Epithelial cell of esophagus (primary cell): ENCODE data around the gene TEX2.

Experiments
- DNase-seq: peaks from one replicate; pipeline ENCODE4 v3.0.0; 2010; ENCODE audit warnings: low read depth
- H3K4me3 ChIP-seq: 2 replicates; pipeline ENCODE4 v1.5.1; 2011; ENCODE audit warnings: mild to moderate bottlenecking, low read length, control low read depth
- TF ChIP-seq, protein P1 (sequence below): IDR thresholded peaks from 2 replicates; pipeline ENCODE4 v1.5.1; 2011; ENCODE audit warnings: low read depth, mild to moderate bottlenecking, low read length, control low read depth, inconsistent platforms; ENCODE audit not compliant: insufficient read depth; ENCODE audit errors: missing control alignments

The TEX2 gene

DNA sequence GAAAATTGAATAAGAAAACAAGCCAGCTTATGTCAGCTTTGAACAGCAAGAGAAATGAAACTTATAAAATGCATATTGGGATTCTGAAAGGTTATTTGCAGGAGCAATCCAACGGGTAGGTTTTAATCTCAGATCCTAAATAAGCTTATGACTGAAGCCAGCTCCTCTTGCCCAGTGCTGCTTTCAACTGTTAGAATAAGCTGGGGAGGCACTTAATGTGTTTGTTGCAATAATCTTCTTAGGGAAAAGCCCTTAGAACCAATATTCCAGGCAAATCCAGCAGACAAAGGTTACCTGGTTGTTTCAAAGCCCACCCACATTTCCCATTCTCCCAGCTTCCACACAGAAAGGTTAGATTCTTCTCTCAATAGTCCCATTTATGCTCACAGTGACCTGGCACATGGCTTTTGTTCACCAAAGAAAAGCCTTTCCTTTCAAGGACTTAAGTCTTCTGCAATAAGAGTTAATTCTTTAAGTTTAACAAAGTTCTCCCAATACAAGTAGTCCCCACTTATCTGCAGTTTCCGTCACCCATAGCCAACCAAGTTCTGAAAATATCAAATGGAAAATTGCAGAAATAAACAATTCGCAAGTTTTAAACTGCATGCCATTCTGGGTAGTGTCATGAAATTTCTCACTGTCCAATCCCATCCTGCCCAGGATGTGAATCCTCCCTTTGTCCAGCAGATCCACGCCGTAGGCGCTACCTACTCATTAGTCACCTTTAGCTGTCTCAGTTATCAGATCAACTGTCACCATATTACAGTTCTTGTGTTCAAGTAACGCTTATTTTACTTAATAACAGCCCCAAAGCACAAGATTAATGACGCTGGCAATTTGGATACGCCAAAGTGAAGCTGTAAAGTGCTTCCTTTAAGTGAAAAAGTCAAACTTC lies 5.9 kb downstream of the TEX2 start:
- peak; percentile 71 for DNase-seq
- H3K4me3 ChIP-seq, result no peak overlapping the region
- TF ChIP-seq, protein P1, sequence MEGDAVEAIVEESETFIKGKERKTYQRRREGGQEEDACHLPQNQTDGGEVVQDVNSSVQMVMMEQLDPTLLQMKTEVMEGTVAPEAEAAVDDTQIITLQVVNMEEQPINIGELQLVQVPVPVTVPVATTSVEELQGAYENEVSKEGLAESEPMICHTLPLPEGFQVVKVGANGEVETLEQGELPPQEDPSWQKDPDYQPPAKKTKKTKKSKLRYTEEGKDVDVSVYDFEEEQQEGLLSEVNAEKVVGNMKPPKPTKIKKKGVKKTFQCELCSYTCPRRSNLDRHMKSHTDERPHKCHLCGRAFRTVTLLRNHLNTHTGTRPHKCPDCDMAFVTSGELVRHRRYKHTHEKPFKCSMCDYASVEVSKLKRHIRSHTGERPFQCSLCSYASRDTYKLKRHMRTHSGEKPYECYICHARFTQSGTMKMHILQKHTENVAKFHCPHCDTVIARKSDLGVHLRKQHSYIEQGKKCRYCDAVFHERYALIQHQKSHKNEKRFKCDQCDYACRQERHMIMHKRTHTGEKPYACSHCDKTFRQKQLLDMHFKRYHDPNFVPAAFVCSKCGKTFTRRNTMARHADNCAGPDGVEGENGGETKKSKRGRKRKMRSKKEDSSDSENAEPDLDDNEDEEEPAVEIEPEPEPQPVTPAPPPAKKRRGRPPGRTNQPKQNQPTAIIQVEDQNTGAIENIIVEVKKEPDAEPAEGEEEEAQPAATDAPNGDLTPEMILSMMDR, result no peak

DNA sequence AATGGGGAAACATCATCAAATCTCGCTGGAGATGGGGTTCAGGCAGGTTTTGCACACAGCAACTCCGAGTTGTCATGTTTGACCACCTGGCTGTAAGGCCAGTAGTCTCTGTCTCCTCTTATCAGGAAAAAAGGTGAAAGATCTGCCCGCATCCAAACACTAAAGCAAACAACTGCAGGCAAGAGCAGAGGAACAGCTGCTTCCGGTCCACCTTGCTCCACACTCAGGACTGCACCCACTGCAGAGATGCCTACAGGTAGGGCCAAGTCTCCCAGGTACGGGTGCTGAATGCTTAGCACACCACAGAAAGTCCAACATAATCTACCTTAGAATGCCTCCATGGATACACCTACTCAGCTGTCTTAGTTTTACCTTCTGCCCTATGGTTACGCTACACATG lies 7.3 kb downstream of the TEX2 start:
- H3K4me3 ChIP-seq, result no peak overlapping the region
- DNase-seq, result no peak
- TF ChIP-seq, protein P1, result no peak

DNA sequence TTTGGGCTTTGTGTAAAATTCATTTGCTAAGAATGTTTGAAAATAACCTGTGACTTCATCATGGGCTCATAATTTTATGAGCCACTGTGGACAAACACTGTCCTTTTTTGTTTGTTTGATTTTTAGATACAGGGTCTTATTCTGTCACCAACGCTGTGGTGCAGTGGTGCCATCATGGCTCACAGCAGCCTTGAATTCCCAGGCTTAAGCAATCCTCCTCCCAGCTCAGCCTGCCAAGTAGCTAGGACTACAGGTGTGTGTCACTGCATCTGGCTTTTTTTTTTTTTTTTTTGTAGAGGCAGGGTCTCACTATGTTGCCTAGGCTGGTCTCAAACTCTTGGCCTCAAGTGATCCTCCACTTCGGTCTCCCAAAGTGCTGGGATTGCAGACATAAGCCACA lies 8.3 kb downstream of the TEX2 start:
- no peak for DNase-seq
- no peak overlapping the region for H3K4me3 ChIP-seq
- TF ChIP-seq, protein P1, result no peak

DNA sequence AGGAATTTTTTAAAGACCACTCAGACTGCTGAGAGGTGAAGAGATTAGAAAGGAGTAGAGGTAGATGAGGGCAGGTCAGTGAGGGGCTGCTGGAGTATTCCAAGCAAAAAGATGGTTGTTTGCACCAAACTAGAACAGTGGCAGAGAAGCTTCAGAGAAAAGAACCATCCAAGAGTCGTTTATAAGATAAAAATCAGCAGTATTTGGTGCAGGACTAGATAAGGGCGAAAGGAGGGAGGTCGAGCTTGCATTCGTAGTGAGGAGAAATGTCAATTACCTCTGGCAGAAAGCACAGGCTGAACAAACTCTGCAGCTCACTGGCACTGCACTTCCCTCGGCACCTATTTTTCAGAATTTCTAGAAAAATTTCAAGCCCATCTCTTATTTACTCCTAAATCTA lies 9.6 kb downstream of the TEX2 start:
- TF ChIP-seq, protein P1, result no peak
- no peak overlapping the region for H3K4me3 ChIP-seq
- DNase-seq, result no peak

DNA sequence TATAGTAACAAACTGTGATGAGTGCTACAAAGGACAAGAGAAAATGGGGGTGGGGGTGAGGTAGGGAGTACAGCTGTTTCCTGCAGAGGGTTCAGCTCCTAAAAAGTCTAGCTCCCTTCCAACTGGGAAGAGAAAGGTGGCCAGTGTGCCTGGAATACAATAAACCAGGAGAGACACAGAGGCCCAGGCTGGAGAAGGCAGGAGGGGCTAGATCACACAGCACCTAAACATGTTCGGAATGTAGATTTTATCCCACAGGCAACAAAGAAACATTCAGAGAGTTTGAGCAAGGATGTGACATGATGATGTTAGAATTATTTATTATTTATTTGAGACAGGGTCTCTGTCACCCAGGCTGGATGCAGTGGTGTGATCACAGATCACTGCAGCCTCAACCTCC lies 10.2 kb downstream of the TEX2 start:
- TF ChIP-seq, protein P1, result no peak
- DNase-seq, result no peak
- H3K4me3 ChIP-seq, result no peak overlapping the region

DNA sequence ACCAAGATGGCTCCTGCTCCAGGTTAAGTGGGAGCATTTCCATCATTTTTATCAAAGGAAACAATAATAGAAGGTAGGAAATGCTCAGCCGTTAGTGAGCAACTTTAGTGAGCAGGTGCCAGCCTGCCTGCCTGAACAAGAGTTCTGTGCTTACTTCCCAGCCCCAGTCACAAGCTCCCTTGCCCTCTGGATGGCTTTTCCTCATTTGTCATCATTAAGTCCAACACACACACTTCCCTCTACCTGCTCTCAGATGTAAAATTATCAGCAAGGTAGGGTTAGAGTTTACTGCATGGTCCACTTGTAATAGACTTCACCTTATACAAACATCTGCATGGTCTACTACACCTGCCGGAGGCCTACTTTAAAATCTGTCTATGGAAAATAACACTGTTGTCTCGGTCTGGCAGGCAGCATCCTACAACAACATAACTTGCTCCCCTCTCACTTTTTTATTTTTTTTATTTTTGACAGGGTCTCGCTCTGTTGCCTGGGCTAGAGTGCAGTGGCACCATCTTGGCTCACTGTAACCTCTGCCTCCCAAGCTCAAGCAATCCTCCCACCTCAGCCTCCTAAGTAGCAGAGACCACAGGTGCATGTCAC lies 12.7 kb downstream of the TEX2 start:
- peak; percentile 75 for DNase-seq
- no peak overlapping the region for H3K4me3 ChIP-seq
- TF ChIP-seq, protein P1, result no peak
